Testis (tissue), 3 donors: Measurements from ENCODE around the gene OCSTAMP. TPM values are rescaled to one million over a fixed set of nuclear protein-coding genes. Genes with fewer than 3 reads are reported as not detected.

Experiments
- DNase-seq: peaks from one replicate; pipeline ENCODE4 v3.0.0-alpha.2; 2019
- H3K27ac ChIP-seq, 2 donors: fragments of 200-600 bp; sonication (generic); one replicate each; pipeline ENCODE4 v1.5.1; 2019
- H3K27me3 ChIP-seq: fragments of 200-600 bp; sonication (generic); one replicate; pipeline ENCODE4 v1.5.1; 2019
- H3K36me3 ChIP-seq: fragments of 200-600 bp; sonication (generic); one replicate; pipeline ENCODE4 v1.5.1; 2017; ENCODE audit warnings: low read depth; ENCODE audit errors: missing control alignments
- H3K4me1 ChIP-seq: fragments of 200-600 bp; sonication (generic); one replicate; pipeline ENCODE4 v1.5.1; 2019
- H3K4me3 ChIP-seq, 2 donors: fragments of 200-600 bp; sonication (generic); one replicate each; pipeline ENCODE4 v1.5.1; 2017 to 2019
- H3K9me3 ChIP-seq: fragments of 200-600 bp; sonication (generic); one replicate; pipeline ENCODE4 v1.5.1; 2017
- CTCF ChIP-seq, 3 experiments: fragments of 450-650 bp in 2 of 3; fragments of 200-600 bp in 1 of 3; sonication (generic) in 1 of 3; IDR thresholded peaks; one replicate each; pipeline ENCODE4 v1.5.1; 2016 to 2019; ENCODE audit warnings: antibody characterized with exemption in 3 of 3, mild to moderate bottlenecking in 2 of 3, moderate library complexity in 1 of 3
- POLR2A ChIP-seq: fragments of 450-650 bp; IDR thresholded peaks from one replicate; pipeline ENCODE4 v1.6.1; 2017; ENCODE audit warnings: antibody characterized with exemption, mild to moderate bottlenecking, moderate library complexity
- WGBS, 2 donors: methylation state at CpG; one replicate each; pipeline ENCODE4 v1.1.5; 2018; 5-methylcytosine and 5-hydroxymethylcytosine counted together
- intact Hi-C: fragments of 100-400 bp; cut with DNase I; formaldehyde crosslinking; loops from one replicate; pipeline ENCODE4 v1.15.1; 2023; ENCODE audit warnings: low total_unique reads
- polyA plus RNA-seq: library from polyadenylated mRNA; stranded (reverse); fragments of 350-450 nt; fragmentation: Illumina TruSeq; extraction: RNeasy Lipid Tissue Mini Kit (QIAGEN cat#74804); gene quantifications from one replicate; pipeline ENCODE4 v1.2.3, GENCODE V29; 2014; ENCODE audit warnings: low read depth, low replicate concordance; ENCODE audit not compliant: insufficient read depth
- total RNA-seq, 2 donors: library from RNA; depleted of rRNA; stranded (reverse); fragments of >200 nt; gene quantifications; one replicate each; pipeline ENCODE4 v1.2.3, GENCODE V29; 2016

OCSTAMP gene
- total and polyA plus RNA-seq, 3 donors from 2014 or later = 0.25 to 0.56 TPM; not detected in 1

GRCh38 chr20:46543033-46543432, 7.4 kb downstream of the OCSTAMP start:
- WGBS, 2 donors = 90% methylated on average over 4 of the region's 4 CpGs
- Histone ChIP-seq H3K27ac (no peak overlapping the region), H3K27me3 (no peaks in the 10 kb centered on the region), H3K4me3 (no peak overlapping the region), H3K36me3 (no peaks in the 10 kb centered on the region), H3K9me3 (no peaks in the 10 kb centered on the region), H3K4me1 (peaks cover 11% of the 10 kb centered on the region)
- TF ChIP-seq CTCF (IDR thresholded peaks at IDR 0.05) = no peak
- TF ChIP-seq POLR2A = no peak
- intact Hi-C loops = no loop called here
- no peak for DNase-seq

GRCh38 chr20:46541229-46541935, 9.1 kb downstream of the OCSTAMP start:
- Histone ChIP-seq H3K36me3 (no peaks in the 10 kb centered on the region), H3K27ac (no peak overlapping the region), H3K9me3 (no peaks in the 10 kb centered on the region), H3K4me1 (no peaks in the 10 kb centered on the region), H3K4me3 (no peak overlapping the region), H3K27me3 (no peaks in the 10 kb centered on the region)
- intact Hi-C loops = no loop called here
- TF ChIP-seq POLR2A = no peak
- no peak for TF ChIP-seq CTCF (IDR thresholded peaks at IDR 0.05)
- no peak for DNase-seq
- 46 to 74% methylated on average over 34 of the region's 36 CpGs for WGBS, 2 donors

GRCh38 chr20:46539113-46539512, 11.3 kb downstream of the OCSTAMP start:
- H3K27ac ChIP-seq = no peak overlapping the region
- WGBS, 2 donors = 91 to 93% methylated on average over 2 of the region's 2 CpGs
- no peak overlapping the region for H3K4me3 ChIP-seq
- DNase-seq = no peak
- no peaks in the 10 kb centered on the region for H3K36me3 ChIP-seq
- H3K27me3 ChIP-seq = no peaks in the 10 kb centered on the region
- no peak for TF ChIP-seq POLR2A
- no peak for TF ChIP-seq CTCF (IDR thresholded peaks at IDR 0.05)
- no peaks in the 10 kb centered on the region for H3K4me1 ChIP-seq
- H3K9me3 ChIP-seq = no peaks in the 10 kb centered on the region
- intact Hi-C loops = no loop called here

DNA sequence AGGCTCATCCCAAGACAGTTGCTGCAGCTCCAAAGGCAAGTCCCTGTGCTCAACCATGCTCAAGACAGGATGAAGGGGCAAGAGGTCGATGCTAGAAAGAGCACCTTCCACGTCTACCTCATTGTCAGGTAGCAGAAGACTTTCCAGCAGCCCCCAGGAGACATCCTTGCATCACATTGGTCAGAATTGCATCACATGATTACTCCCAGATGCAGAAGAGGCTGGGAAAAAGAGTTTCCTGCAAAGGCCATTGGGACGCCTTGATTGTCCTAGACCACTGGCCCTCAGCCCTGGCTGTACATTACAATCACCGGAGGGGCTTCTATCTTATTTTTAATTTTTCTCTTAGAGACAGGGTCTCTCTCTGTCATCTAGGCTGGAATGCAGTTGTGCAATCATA, 19.8 kb downstream of the OCSTAMP start:
- H3K27ac ChIP-seq = no peak overlapping the region
- no peak for DNase-seq
- intact Hi-C loops = no loop called here
- H3K4me3 ChIP-seq = no peak overlapping the region
- 63 to 75% methylated on average over 4 of the region's 4 CpGs for WGBS, 2 donors
- no peaks in the 10 kb centered on the region for H3K27me3 ChIP-seq
- H3K36me3 ChIP-seq = no peaks in the 10 kb centered on the region
- H3K9me3 ChIP-seq = no peaks in the 10 kb centered on the region
- H3K4me1 ChIP-seq = no peaks in the 10 kb centered on the region
- TF ChIP-seq CTCF (IDR thresholded peaks at IDR 0.05) (no peak), POLR2A (no peak)

DNA sequence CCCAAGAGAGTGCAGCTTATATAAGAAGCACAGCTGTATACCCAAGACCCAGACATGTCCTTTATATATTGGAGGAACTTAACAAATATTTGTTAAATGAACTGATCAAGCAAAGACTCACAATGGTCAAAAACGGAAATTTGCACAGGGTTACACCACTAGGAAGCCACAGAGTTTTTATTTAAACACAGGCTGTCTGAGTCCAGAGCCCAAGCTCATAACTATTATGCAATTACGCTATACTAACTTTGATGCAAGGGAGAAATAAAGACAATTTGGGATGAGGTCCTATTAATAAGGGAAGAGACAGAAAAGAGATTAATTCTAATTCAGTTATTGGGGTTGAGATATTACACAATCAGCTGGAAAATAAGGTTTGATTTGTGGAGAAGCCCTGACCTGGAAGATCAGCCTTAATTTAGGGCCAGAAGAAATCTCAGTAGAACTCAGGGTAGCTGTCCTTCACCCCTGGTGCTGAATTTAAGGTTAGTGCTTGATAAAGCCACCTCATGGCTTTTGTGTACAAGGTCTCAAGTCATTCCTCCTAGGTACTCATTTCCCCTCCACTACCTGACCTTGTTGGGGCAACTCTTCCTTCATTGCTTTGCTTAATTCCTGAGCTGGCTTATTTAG, 26.6 kb downstream of the OCSTAMP start:
- no peak for DNase-seq
- TF ChIP-seq CTCF (IDR thresholded peaks at IDR 0.05) (no peak), POLR2A (no peak)
- intact Hi-C loops = no loop called here
- Histone ChIP-seq H3K4me1 (no peaks in the 10 kb centered on the region), H3K27me3 (no peaks in the 10 kb centered on the region), H3K36me3 (no peaks in the 10 kb centered on the region), H3K9me3 (no peaks in the 10 kb centered on the region), H3K27ac (no peak overlapping the region), H3K4me3 (no peak overlapping the region)
- WGBS, 2 donors = 52 to 60% methylated on average over 2 of the region's 2 CpGs
